Keratinocyte (primary cell): Measurements from ENCODE around the gene AKR1A1.

Experiments used
- CTCF ChIP-seq, 3 experiments: IDR thresholded peaks in 1 of 3; conservative IDR thresholded peaks in 1 of 3; optimal IDR thresholded peaks in 1 of 3; 2 replicates in 2 of 3; 3 replicates in 1 of 3; pipeline versions ENCODE3 to v1.5.1; 2011; ENCODE audit warnings: low read length in 3 of 3, mild to moderate bottlenecking in 3 of 3, moderate library complexity in 2 of 3, control low read depth in 1 of 3, inconsistent platforms in 1 of 3; ENCODE audit not compliant: insufficient read depth in 2 of 3; ENCODE audit errors: extremely low read depth in 1 of 3
- EZH2 ChIP-seq: IDR thresholded peaks from one replicate; pipeline ENCODE4 v1.6.1; 2012; ENCODE audit warnings: inconsistent platforms, mild to moderate bottlenecking, low read length, moderate library complexity

GRCh38 chr1:45526135-45526644 is 24.4 kb upstream of the AKR1A1 start:
- no peak for TF ChIP-seq EZH2
- TF ChIP-seq CTCF (optimal IDR thresholded peaks at IDR 0.05 in 1 of 3, IDR thresholded peaks at IDR 0.05 in 1 of 3, conservative IDR thresholded peaks at IDR 0.05 in 1 of 3; ENCODE audit: extremely low read depth in 1 of 3, insufficient read depth in 2 of 3, low read length in 3 of 3), result no peak
